ENCODE data around the gene SERTAD3. TPM values are rescaled to one million over a fixed set of nuclear protein-coding genes. Genes with fewer than 3 reads are reported as not detected.

The SERTAD3 gene
- total and polyA plus RNA-seq, 2 donors (not counting 3 experiments of a cell fraction or from before 2014, with no cell fraction given), result 13.3 to 29.9 TPM

DNA sequence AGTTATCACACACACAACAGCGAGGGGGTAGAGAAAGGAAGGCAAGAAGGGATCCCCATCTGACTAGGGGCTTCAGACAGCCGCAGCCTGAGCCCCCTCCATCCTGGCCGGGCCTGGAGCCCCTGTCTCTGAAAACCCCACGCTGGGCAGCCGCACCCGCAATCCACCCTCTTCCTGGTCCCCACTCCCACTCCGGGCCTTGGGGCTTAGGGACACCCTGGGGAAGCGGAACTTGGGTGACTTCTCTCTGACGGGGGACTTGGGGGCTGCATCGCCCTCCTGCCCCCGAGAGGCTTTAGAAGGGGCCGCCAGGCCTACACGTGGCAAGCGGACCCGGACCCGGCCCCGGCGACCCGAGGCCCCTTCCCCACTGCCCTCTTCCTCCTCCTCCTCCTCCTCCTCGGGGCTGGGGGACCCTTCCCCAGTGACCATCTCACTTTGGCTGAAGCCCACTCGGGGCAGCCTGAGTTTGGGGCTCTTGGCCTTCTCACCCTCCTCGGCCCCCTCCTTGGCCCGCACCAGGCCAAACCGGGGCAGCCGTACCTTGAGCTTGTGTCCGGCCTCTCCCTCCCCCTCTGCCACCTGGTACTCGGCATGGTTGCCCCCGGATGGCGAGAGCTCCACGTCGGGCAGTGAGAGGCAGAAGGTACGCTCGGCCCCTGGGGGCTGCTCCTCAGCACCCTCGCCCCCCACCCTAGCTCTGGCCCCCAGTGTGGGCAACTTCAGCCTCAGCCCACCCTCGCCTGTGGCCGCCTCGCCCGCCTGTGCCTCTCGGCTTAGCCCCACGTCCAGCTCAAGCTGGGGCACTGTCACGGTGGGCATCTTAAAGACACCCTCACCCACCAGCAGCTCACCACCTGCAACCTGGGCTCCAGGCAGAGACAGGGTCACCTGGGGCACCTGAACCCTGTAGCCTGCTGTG, 50.0 kb downstream of the SERTAD3 start:
- Histone ChIP-seq H3K27ac (ENCODE audit: insufficient read depth, low read depth, low read length) (no peak overlapping the region), H3K4me3 (replicated peaks in 1 of 3; ENCODE audit: insufficient read depth in 1 of 3, low read depth in 1 of 3, low read length in 3 of 3) (no peak overlapping the region), H3K27me3 (ENCODE audit: control insufficient read depth in 2 of 2, insufficient read depth in 2 of 2, low read length in 2 of 2) (no peaks in the 10 kb centered on the region), H3K79me2 (ENCODE audit: control insufficient read depth, insufficient read depth, low read length) (no peaks in the 10 kb centered on the region), H3K9me1 (replicated peaks; ENCODE audit: control insufficient read depth, extremely low read depth, insufficient read depth, low read length) (no peaks in the 10 kb centered on the region), H3K4me1 (ENCODE audit: control insufficient read depth, extremely low read depth, insufficient read depth, low read length) (no peaks in the 10 kb centered on the region), H3K9ac (replicated peaks; ENCODE audit: extremely low read depth, insufficient read depth, low read length) (no peak overlapping the region), H4K20me1 (replicated peaks; ENCODE audit: control insufficient read depth, extremely low read depth, insufficient read depth, low read length) (no peaks in the 10 kb centered on the region), H3K4me2 (ENCODE audit: insufficient read depth, low read length) (no peak overlapping the region), H3K36me3 (ENCODE audit: control insufficient read depth in 2 of 2, extremely low read depth in 1 of 2, insufficient read depth in 2 of 2, low read length in 2 of 2) (no peaks in the 10 kb centered on the region), H3K9me3 (replicated peaks; ENCODE audit: control insufficient read depth, insufficient read depth, low read length) (no peaks in the 10 kb centered on the region), H2AFZ (ENCODE audit: low read depth, low read length) (no peak overlapping the region)
- FAIRE-seq, result no peak
- intact Hi-C loops (cut with micrococcal nuclease), result no loop called here
- no peak for DNase-seq (ENCODE audit: low read depth, low spot score)
- TF ChIP-seq MYC (IDR thresholded peaks at IDR 0.05; ENCODE audit: low read depth, low read length) (no peak), CTCF (IDR thresholded peaks at IDR 0.05; ENCODE audit: extremely low read depth in 1 of 2, insufficient read depth in 1 of 2, low read depth in 1 of 2, low read length in 2 of 2) (no peak), FOS (IDR thresholded peaks at IDR 0.05; ENCODE audit: borderline replicate concordance, insufficient read depth, low read length) (no peak), POLR2AphosphoS5 (IDR thresholded peaks at IDR 0.05; ENCODE audit: insufficient read depth, low read depth, low read length) (no peak), POLR2A (IDR thresholded peaks at IDR 0.05; ENCODE audit: low read depth, low read length) (no peak), JUN (IDR thresholded peaks at IDR 0.05; ENCODE audit: borderline replicate concordance, insufficient read depth, insufficient read length, low read depth) (no peak), EZH2 (IDR thresholded peaks at IDR 0.05; ENCODE audit: borderline replicate concordance, low read depth, low read length, severe bottlenecking) (no peak), GATA2 (IDR thresholded peaks at IDR 0.05; ENCODE audit: insufficient read depth, insufficient read length, low read depth, low read length) (no peak)
- TF ChIP-seq, protein P1, sequence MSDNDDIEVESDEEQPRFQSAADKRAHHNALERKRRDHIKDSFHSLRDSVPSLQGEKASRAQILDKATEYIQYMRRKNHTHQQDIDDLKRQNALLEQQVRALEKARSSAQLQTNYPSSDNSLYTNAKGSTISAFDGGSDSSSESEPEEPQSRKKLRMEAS (IDR thresholded peaks at IDR 0.05; ENCODE audit: insufficient read depth, insufficient read length), result no peak
- no TSS peak for BruUV-seq (replicated peaks)
- dilution Hi-C loops (cut with MboI; ENCODE audit: extremely low pct_ligation_motif_present, low sequenced_read_pairs), result no loop called here
- ChIA-PET POLR2A (no interaction called here), CTCF (interaction anchor here (0.8 to 1.2 kb wide), 2 partner anchors 12 to 26 kb away, joined by 3 to 5 read pairs; no protein-coding TSS in a partner anchor)

All from endothelial cell of umbilical vein (primary cell).